DND-41 (cell line): ENCODE results near the gene SLC25A22.

Source experiments
- CTCF ChIP-seq: IDR thresholded peaks from 2 replicates; pipeline ENCODE4 v1.5.1; 2012; ENCODE audit warnings: borderline replicate concordance, low read length, moderate library complexity, mild to moderate bottlenecking; ENCODE audit not compliant: poor library complexity, severe bottlenecking; ENCODE audit errors: extremely low read depth
- EZH2 ChIP-seq: IDR thresholded peaks from 3 replicates; pipeline ENCODE4 v1.6.1; 2012; ENCODE audit warnings: borderline replicate concordance, low read depth, mild to moderate bottlenecking, moderate library complexity, low read length, inconsistent platforms; ENCODE audit not compliant: severe bottlenecking

DNA sequence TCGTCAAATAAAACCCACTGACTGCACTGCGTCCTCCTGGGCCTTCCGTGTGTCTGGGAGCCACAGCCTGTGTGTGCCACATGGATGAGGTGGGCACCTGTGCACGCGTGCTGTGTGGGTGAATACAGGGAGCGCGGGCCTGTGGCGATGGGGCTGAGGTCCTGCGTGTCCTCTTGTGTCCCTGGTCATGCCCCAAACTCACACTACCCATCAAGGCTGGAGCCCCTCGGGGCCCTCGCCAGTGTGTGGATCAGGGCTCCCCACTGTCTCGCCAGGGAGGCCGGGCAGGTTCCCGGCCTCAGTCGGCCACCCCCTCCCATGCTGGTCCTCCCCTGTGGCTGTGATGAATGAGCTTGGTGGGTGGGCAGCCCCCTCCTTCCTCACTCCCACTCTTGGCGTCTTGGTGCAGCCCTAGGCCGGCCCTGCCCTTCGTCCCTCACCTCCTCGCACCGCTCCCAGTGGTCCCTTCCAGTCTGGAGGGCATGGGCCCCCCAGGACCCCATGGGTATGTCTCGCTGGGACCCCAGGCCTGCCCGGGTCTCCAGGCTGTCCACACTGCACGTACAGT is 34.0 kb upstream of the SLC25A22 start:
- TF ChIP-seq CTCF (no peak), EZH2 (no peak)
